Sciatic nerve (tissue), 2 donors: ENCODE results near the gene KRT2. TPM values are rescaled to one million over a fixed set of nuclear protein-coding genes. Genes with fewer than 3 reads are reported as not detected.

Source experiments
- ATAC-seq: fragments of 200-7000 bp; cut with Tn5 transposase; one replicate; pipeline ENCODE4 v1.9.1; 2020; ENCODE audit warnings: mild to moderate bottlenecking, moderate library complexity
- DNase-seq: peaks from one replicate; pipeline ENCODE4 v3.0.0-alpha.2; 2020; ENCODE audit warnings: low spot score
- intact Hi-C: fragments of 100-400 bp; cut with DNase I; formaldehyde crosslinking; loops from one replicate; pipeline ENCODE4 v1.14.2; 2022
- total RNA-seq: library from RNA; stranded (reverse); fragmentation: NEBNext Ultra II Directional; extraction: Animal tissue kit (Norgen Biotek cat#: 25700); gene quantifications from one replicate; pipeline ENCODE4 v1.2.1, GENCODE V29; 2021
- donor health status: DM: no; HTN: no; CAD: no.
- donor health status: DM: no; HTN: no; CAD: no.

Gene KRT2
- total RNA-seq, 1 donor from 2014 or later: not detected

- intact Hi-C loops: no loop called here
- no peak for DNase-seq
- ATAC-seq: no peak
Measured at GRCh38 chr12:52649066-52649465, 2.9 kb downstream of the KRT2 start.

GRCh38 chr12:52648012-52648550, 3.9 kb downstream of the KRT2 start:
- no peak for ATAC-seq
- DNase-seq: no peak
- intact Hi-C loops: no loop called here

- DNase-seq: no peak
- no peak for ATAC-seq
- intact Hi-C loops: no loop called here
Measured at GRCh38 chr12:52647601-52648000, 4.4 kb downstream of the KRT2 start.

GRCh38 chr12:52646613-52647012, 5.4 kb downstream of the KRT2 start:
- no peak for ATAC-seq
- DNase-seq: no peak
- intact Hi-C loops: no loop called here

GRCh38 chr12:52645982-52646381, 6.0 kb downstream of the KRT2 start:
- ATAC-seq (no peak), DNase-seq (no peak)
- intact Hi-C loops: no loop called here

- ATAC-seq (peak; percentile 13), DNase-seq (no peak)
- intact Hi-C loops: no loop called here
Measured at GRCh38 chr12:52645120-52645761, 6.8 kb downstream of the KRT2 start.

- DNase-seq (no peak), ATAC-seq (no peak)
- intact Hi-C loops: no loop called here
Measured at GRCh38 chr12:52644078-52644415, 8.0 kb downstream of the KRT2 start.

GRCh38 chr12:52643233-52644077, 8.6 kb downstream of the KRT2 start:
- intact Hi-C loops: no loop called here
- ATAC-seq (no peak), DNase-seq (no peak)

- no peak for ATAC-seq
- no peak for DNase-seq
- intact Hi-C loops: no loop called here
Measured at GRCh38 chr12:52641468-52641867, 10.5 kb downstream of the KRT2 start.

GRCh38 chr12:52637299-52637698, 14.7 kb downstream of the KRT2 start:
- intact Hi-C loops: no loop called here
- ATAC-seq (no peak), DNase-seq (no peak)

GRCh38 chr12:52636592-52637258, 15.3 kb downstream of the KRT2 start:
- intact Hi-C loops: no loop called here
- no peak for ATAC-seq
- no peak for DNase-seq

- ATAC-seq (no peak), DNase-seq (no peak)
- intact Hi-C loops: no loop called here
Measured at GRCh38 chr12:52636189-52636588, 15.8 kb downstream of the KRT2 start.

GRCh38 chr12:52634266-52635056, 17.6 kb downstream of the KRT2 start:
- intact Hi-C loops: no loop called here
- ATAC-seq: no peak

GRCh38 chr12:52633383-52633782, 18.6 kb downstream of the KRT2 start:
- DNase-seq: no peak
- intact Hi-C loops: no loop called here
- no peak for ATAC-seq

More at GRCh38 chr12:52634266-52635056, 17.6 kb downstream of the KRT2 start:
- DNase-seq: no peak

GRCh38 chr12:52632656-52633055, 19.4 kb downstream of the KRT2 start:
- ATAC-seq (no peak), DNase-seq (no peak)
- intact Hi-C loops: no loop called here

- intact Hi-C loops: no loop called here
- no peak for DNase-seq
- ATAC-seq: no peak
Measured at GRCh38 chr12:52631676-52632459, 20.1 kb downstream of the KRT2 start.

- no peak for ATAC-seq
- DNase-seq: no peak
- intact Hi-C loops: no loop called here
Measured at GRCh38 chr12:52631264-52631663, 20.7 kb downstream of the KRT2 start.

GRCh38 chr12:52630599-52631200, 21.3 kb downstream of the KRT2 start:
- ATAC-seq: no peak
- intact Hi-C loops: no loop called here
- no peak for DNase-seq
